Endothelial cell of umbilical vein (primary cell): ENCODE measurements around the gene PWP1. TPM values are rescaled to one million over a fixed set of nuclear protein-coding genes. Genes with fewer than 3 reads are reported as not detected.

Source experiments
- BruUV-seq: library from RNA; stranded (reverse); fragments of 400-500 nt; replicated peaks from 2 replicates; lab custom pipeline; 2021; lab: Mats Ljungman, UMichigan
- CTCF ChIA-PET: fragments of 300-600, 350-600 bp; sonication (Branson Sonifier 250); formaldehyde crosslinking; loops from one replicate; lab custom pipeline; 2021; ENCODE audit warnings: antibody characterized with exemption, inconsistent platforms; lab: Charles Lee
- POLR2A ChIA-PET: fragments of 300-600, 350-600 bp; sonication (Branson Sonifier 250); formaldehyde crosslinking; loops from one replicate; lab custom pipeline; 2021; ENCODE audit warnings: antibody characterized with exemption, inconsistent platforms; lab: Charles Lee
- DNase-seq: peaks from one replicate; pipeline ENCODE4 v3.0.0-alpha.2; 2011; ENCODE audit warnings: low read depth, low spot score
- FAIRE-seq: peaks from 2 replicates; lab custom pipeline; 2011; peaks lifted over from hg19 to GRCh38; lab: Jason Lieb, UNC
- H2AFZ ChIP-seq: 2 replicates; pipeline ENCODE4 v1.6.0; 2012; ENCODE audit warnings: low read depth, low read length, control low read depth, inconsistent platforms
- H3K27ac ChIP-seq: 2 replicates; pipeline ENCODE4 v1.5.1; 2011; ENCODE audit warnings: low read depth, mild to moderate bottlenecking, control low read depth, low read length, moderate library complexity; ENCODE audit not compliant: insufficient read depth
- H3K27me3 ChIP-seq, 2 experiments: 2 replicates each; pipeline versions ENCODE4 v1.6.0 to v1.6.1; 2011; ENCODE audit warnings: low read length in 2 of 2, mixed read lengths in 1 of 2; ENCODE audit not compliant: control insufficient read depth in 2 of 2, insufficient read depth in 2 of 2
- H3K36me3 ChIP-seq, 2 experiments: 2 replicates in 1 of 2; 3 replicates in 1 of 2; pipeline ENCODE4 v1.5.1; 2011; ENCODE audit warnings: low read length in 2 of 2, mild to moderate bottlenecking in 1 of 2, moderate library complexity in 1 of 2; ENCODE audit not compliant: control insufficient read depth in 2 of 2, insufficient read depth in 2 of 2; ENCODE audit errors: extremely low read depth in 1 of 2
- H3K4me1 ChIP-seq: 3 replicates; pipeline ENCODE4 v1.5.1; 2011; ENCODE audit warnings: mild to moderate bottlenecking, low read length; ENCODE audit not compliant: control insufficient read depth, insufficient read depth; ENCODE audit errors: extremely low read depth
- H3K4me2 ChIP-seq: 2 replicates; pipeline ENCODE4 v1.6.1; 2011; ENCODE audit warnings: low read length, control low read depth, mixed read lengths; ENCODE audit not compliant: insufficient read depth
- H3K4me3 ChIP-seq, 3 experiments: fragments of 200-600 bp in 1 of 3; sonication (generic), shearing (Covaris generic) in 1 of 3; replicated peaks in 1 of 3; 2 replicates each; pipeline ENCODE4 v1.5.1; 2011 to 2016; ENCODE audit warnings: control low read depth in 3 of 3, low read length in 3 of 3, mild to moderate bottlenecking in 2 of 3, inconsistent platforms in 1 of 3, low read depth in 1 of 3, moderate library complexity in 1 of 3; ENCODE audit not compliant: insufficient read depth in 1 of 3
- H3K79me2 ChIP-seq: 2 replicates; pipeline ENCODE4 v1.6.0; 2012; ENCODE audit warnings: low read length, inconsistent platforms; ENCODE audit not compliant: control insufficient read depth, insufficient read depth
- H3K9ac ChIP-seq: replicated peaks from 2 replicates; pipeline ENCODE3; 2011; ENCODE audit warnings: low read length, control low read depth; ENCODE audit not compliant: insufficient read depth; ENCODE audit errors: extremely low read depth
- H3K9me1 ChIP-seq: replicated peaks from 3 replicates; pipeline ENCODE4 v1.6.0; 2011; ENCODE audit warnings: mild to moderate bottlenecking, low read length; ENCODE audit not compliant: control insufficient read depth, insufficient read depth; ENCODE audit errors: extremely low read depth
- H3K9me3 ChIP-seq: replicated peaks from 2 replicates; pipeline ENCODE4 v1.5.1; 2012; ENCODE audit warnings: low read length, inconsistent platforms; ENCODE audit not compliant: control insufficient read depth, insufficient read depth
- H4K20me1 ChIP-seq: replicated peaks from 2 replicates; pipeline ENCODE3; 2011; ENCODE audit warnings: mild to moderate bottlenecking, low read length; ENCODE audit not compliant: control insufficient read depth, insufficient read depth; ENCODE audit errors: extremely low read depth
- CTCF ChIP-seq, 2 donors: IDR thresholded peaks; 1 replicate in 1 of 2; 2 replicates in 1 of 2; pipeline ENCODE4 v1.5.1; 2011; ENCODE audit warnings: low read length in 2 of 2, mild to moderate bottlenecking in 2 of 2, moderate library complexity in 2 of 2, control low read depth in 1 of 2, inconsistent platforms in 1 of 2, low read depth in 1 of 2; ENCODE audit not compliant: insufficient read depth in 1 of 2; ENCODE audit errors: extremely low read depth in 1 of 2
- EZH2 ChIP-seq: IDR thresholded peaks from 2 replicates; pipeline ENCODE4 v1.6.1; 2012; ENCODE audit warnings: borderline replicate concordance, low read depth, mild to moderate bottlenecking, moderate library complexity, low read length, inconsistent platforms; ENCODE audit not compliant: severe bottlenecking
- FOS ChIP-seq: IDR thresholded peaks from 2 replicates; pipeline ENCODE4 v1.6.1; 2011; ENCODE audit warnings: mild to moderate bottlenecking, low read length, moderate library complexity, borderline replicate concordance; ENCODE audit not compliant: insufficient read depth
- GATA2 ChIP-seq: IDR thresholded peaks from 2 replicates; pipeline ENCODE4 v1.7.0; 2011; ENCODE audit warnings: low read depth, mild to moderate bottlenecking, moderate library complexity, mixed read lengths, low read length; ENCODE audit not compliant: insufficient read length, insufficient read depth
- JUN ChIP-seq: IDR thresholded peaks from 2 replicates; pipeline ENCODE4 v1.6.1; 2011; ENCODE audit warnings: borderline replicate concordance, low read depth; ENCODE audit not compliant: insufficient read length, insufficient read depth
- MAX ChIP-seq: IDR thresholded peaks from 2 replicates; pipeline ENCODE4 v1.6.1; 2011; ENCODE audit not compliant: insufficient read depth, insufficient read length
- MYC ChIP-seq: IDR thresholded peaks from one replicate; pipeline ENCODE4 v1.6.1; 2011; ENCODE audit warnings: mild to moderate bottlenecking, low read depth, low read length
- POLR2A ChIP-seq: IDR thresholded peaks from 2 replicates; pipeline ENCODE4 v1.6.1; 2012; ENCODE audit warnings: low read depth, mild to moderate bottlenecking, control low read depth, low read length
- POLR2AphosphoS5 ChIP-seq: IDR thresholded peaks from 2 replicates; pipeline ENCODE4 v1.6.1; 2012; ENCODE audit warnings: low read depth, mild to moderate bottlenecking, control low read depth, low read length, moderate library complexity; ENCODE audit not compliant: insufficient read depth
- dilution Hi-C: fragments of 300-500 bp; cut with MboI; formaldehyde crosslinking; loops from one replicate; pipeline ENCODE4 v1.15.0; 2019; ENCODE audit warnings: low sequenced_read_pairs; ENCODE audit not compliant: extremely low pct_ligation_motif_present
- intact Hi-C: fragments of 100-400 bp; cut with micrococcal nuclease; formaldehyde crosslinking; loops from one replicate; pipeline ENCODE4 v1.10.0; 2022
- polyA plus RNA-seq, 4 experiments: library from polyadenylated mRNA; depleted of rRNA in 3 of 4; stranded (reverse) in 3 of 4; unstranded in 1 of 4; fragments of >200 nt; gene quantifications; 2 replicates each; pipeline versions ENCODE4 v1.2.1 to v1.2.3, GENCODE V29; 2011 to 2012; ENCODE audit warnings: missing spikeins in 1 of 4
- total RNA-seq: library from RNA; stranded (reverse); gene quantifications from 2 replicates; pipeline ENCODE4 v1.2.3, GENCODE V29; 2021

PWP1 gene
- total and polyA plus RNA-seq, 2 donors (not counting 3 experiments of a cell fraction or from before 2014, with no cell fraction given) = 70.8 to 154 TPM

- Histone ChIP-seq H2AFZ (no peak overlapping the region), H3K4me3 (no peak overlapping the region), H3K79me2 (no peaks in the 10 kb centered on the region), H3K4me2 (no peak overlapping the region), H3K27ac (no peak overlapping the region), H3K27me3 (no peaks in the 10 kb centered on the region), H3K36me3 (peaks cover 10 to 16% of the 10 kb centered on the region in 2 experiments), H3K9me1 (no peaks in the 10 kb centered on the region), H4K20me1 (no peaks in the 10 kb centered on the region), H3K4me1 (no peaks in the 10 kb centered on the region), H3K9ac (no peak overlapping the region), H3K9me3 (no peaks in the 10 kb centered on the region)
- no TSS peak for BruUV-seq
- ChIA-PET POLR2A (no interaction called here), CTCF (no interaction called here)
- intact Hi-C loops (no loop called here), dilution Hi-C loops (no loop called here)
- FAIRE-seq (no peak), DNase-seq (no peak)
- TF ChIP-seq MAX (no peak), EZH2 (no peak), FOS (no peak), MYC (no peak), POLR2AphosphoS5 (no peak), CTCF (IDR thresholded peaks at IDR 0.05; ENCODE audit: extremely low read depth in 1 of 2, insufficient read depth in 1 of 2, low read depth in 1 of 2, low read length in 2 of 2) (no peak), JUN (no peak), POLR2A (no peak), GATA2 (no peak)
Measured at GRCh38 chr12:107715780-107716179, 30.2 kb downstream of the PWP1 start.
